Tibial nerve (tissue), 4 donors: ENCODE measurements around the gene CBL. TPM values are rescaled to one million over a fixed set of nuclear protein-coding genes. Genes with fewer than 3 reads are reported as not detected.
"Not testable (repeated sequence)": the region's sequence is repeated elsewhere in the genome, so short reads cannot be mapped to it uniquely, and the experiment has no call there.

Experiments
- DNase-seq, 2 donors: peaks; one replicate each; pipeline ENCODE4 v3.0.0-alpha.2; 2019; ENCODE audit warnings: low spot score in 2 of 2
- H3K27ac ChIP-seq, 4 donors: fragments of 200-600 bp; sonication (generic) in 3 of 4; one replicate each; pipeline ENCODE4 v1.5.1; 2017 to 2019; ENCODE audit warnings: mild to moderate bottlenecking in 1 of 4
- H3K27me3 ChIP-seq, 2 donors: fragments of 200-600 bp; sonication (generic) in 1 of 2; one replicate each; pipeline versions ENCODE4 v1.5.1 to v1.6.0; 2017 to 2019
- H3K36me3 ChIP-seq, 3 donors: fragments of 200-600 bp; sonication (generic); one replicate each; pipeline ENCODE4 v1.5.1; 2018 to 2019
- H3K4me1 ChIP-seq, 4 donors: fragments of 200-600 bp; sonication (generic) in 3 of 4; one replicate each; pipeline ENCODE4 v1.5.1; 2017 to 2019
- H3K4me3 ChIP-seq, 4 donors: fragments of 200-600 bp; sonication (generic) in 3 of 4; one replicate each; pipeline ENCODE4 v1.5.1; 2017 to 2019; ENCODE audit warnings: mild to moderate bottlenecking in 1 of 4, moderate library complexity in 1 of 4
- H3K9me3 ChIP-seq, 4 donors: fragments of 200-600 bp; sonication (generic) in 3 of 4; one replicate each; pipeline ENCODE4 v1.5.1; 2017 to 2019
- CTCF ChIP-seq, 5 experiments: fragments of 200-600 bp in 3 of 5; fragments of 450-650 bp in 2 of 5; sonication (generic) in 3 of 5; IDR thresholded peaks; one replicate each; pipeline ENCODE4 v1.5.1; 2016 to 2019; ENCODE audit warnings: antibody characterized with exemption in 5 of 5, mild to moderate bottlenecking in 3 of 5, moderate library complexity in 2 of 5
- EP300 ChIP-seq, 2 donors: sonication (generic); formaldehyde crosslinking; IDR thresholded peaks; one replicate each; pipeline ENCODE4 v1.6.1; 2017; ENCODE audit warnings: antibody characterized with exemption in 2 of 2, mild to moderate bottlenecking in 1 of 2
- POLR2A ChIP-seq, 2 donors: fragments of 450-650 bp; IDR thresholded peaks; one replicate each; pipeline ENCODE4 v1.6.1; 2017; ENCODE audit warnings: antibody characterized with exemption in 2 of 2, mild to moderate bottlenecking in 2 of 2, moderate library complexity in 2 of 2
- WGBS, 2 donors: methylation state at CpG; one replicate each; pipeline ENCODE4 v1.1.5; 2018; 5-methylcytosine and 5-hydroxymethylcytosine counted together
- total RNA-seq, 4 donors: library from RNA; depleted of rRNA; stranded (reverse); fragments of >200 nt; gene quantifications; one replicate each; pipeline ENCODE4 v1.1.0, GENCODE V29; 2016

CBL gene
- total RNA-seq, 4 donors from 2014 or later = 14.2 to 19.2 (median 16.0) TPM

DNA sequence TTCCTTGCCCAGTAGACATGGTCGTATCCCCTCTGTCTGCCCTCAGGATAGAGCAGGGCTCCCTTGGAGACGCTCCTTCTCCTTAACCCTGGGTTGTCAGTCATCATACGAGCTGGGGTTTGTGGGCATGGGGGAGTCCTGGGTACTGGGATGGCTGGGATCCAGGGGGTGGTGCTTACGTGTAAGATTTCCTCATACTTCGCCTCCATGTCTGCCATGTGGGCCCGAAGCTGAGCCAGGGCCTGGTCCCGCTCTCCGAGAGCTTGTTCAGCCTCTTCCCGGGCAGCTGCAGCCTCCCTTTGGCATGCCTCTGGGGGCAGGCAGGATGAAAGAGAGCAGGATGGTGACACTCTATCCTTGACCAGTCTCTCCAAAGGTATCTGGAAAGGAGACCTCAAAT lies 15.6 kb upstream of the CBL start:
- TF ChIP-seq CTCF (IDR thresholded peaks at IDR 0.05) (no peak), EP300 (IDR thresholded peaks at IDR 0.05) (no peak)
- peaks cover 0 to 6% of the 10 kb centered on the region in 2 donors for H3K27me3 ChIP-seq
- no peak overlapping the region for H3K4me3 ChIP-seq
- no peak overlapping the region for H3K27ac ChIP-seq
- no peaks in the 10 kb centered on the region for H3K4me1 ChIP-seq
- no peak for DNase-seq
- H3K9me3 ChIP-seq = no peaks in the 10 kb centered on the region
- H3K36me3 ChIP-seq = no peaks in the 10 kb centered on the region
- 84% methylated on average over 7 to 9 of the region's 9 CpGs for WGBS, 2 donors

DNA sequence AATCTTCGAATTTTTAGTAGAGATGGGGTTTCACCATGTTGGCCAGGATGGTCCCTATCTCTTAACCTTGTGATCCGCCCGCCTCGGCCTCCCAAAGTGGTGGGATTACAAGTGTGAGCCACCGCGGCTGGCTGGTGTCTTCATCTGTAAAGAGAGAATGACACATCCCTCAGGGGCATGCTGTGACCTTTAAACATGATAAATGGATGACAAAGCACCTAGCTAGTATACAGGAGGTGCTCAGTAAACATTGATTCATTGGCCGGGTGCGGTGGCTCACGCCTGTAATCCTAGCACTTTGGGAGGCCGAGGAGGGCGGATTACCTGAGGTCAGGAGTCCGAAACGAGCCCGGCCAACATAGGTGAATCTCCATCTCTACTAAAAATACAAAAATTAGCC lies 14.9 kb upstream of the CBL start:
- not testable (repeated sequence) for H3K4me3 ChIP-seq, H3K9me3 ChIP-seq, H3K27ac ChIP-seq, H3K4me1 ChIP-seq, H3K27me3 ChIP-seq, DNase-seq, H3K36me3 ChIP-seq
- WGBS, 2 donors = 88 to 94% methylated on average over 14 of the region's 14 CpGs

- Histone ChIP-seq H3K4me3 (no peak overlapping the region), H3K27me3 (no peaks in the 10 kb centered on the region), H3K4me1 (peaks cover 0 to 1% (median 0%) of the 10 kb centered on the region in 4 donors), H3K36me3 (no peaks in the 10 kb centered on the region), H3K9me3 (no peaks in the 10 kb centered on the region), H3K27ac (no peak overlapping the region)
- DNase-seq = no peak
- TF ChIP-seq CTCF (IDR thresholded peaks at IDR 0.05) (no peak), POLR2A (IDR thresholded peaks at IDR 0.05) (no peak), EP300 (IDR thresholded peaks at IDR 0.05) (no peak)
- WGBS, 2 donors = 95 to 96% methylated on average over 3 of the region's 3 CpGs
Measured at GRCh38 chr11:119192111-119192510, 14.0 kb upstream of the CBL start.

- H3K9me3 ChIP-seq = no peaks in the 10 kb centered on the region
- H3K27ac ChIP-seq = no peak overlapping the region
- WGBS, 2 donors = 72 to 79% methylated on average over 5 of the region's 5 CpGs
- H3K27me3 ChIP-seq = no peaks in the 10 kb centered on the region
- H3K4me1 ChIP-seq = peaks cover 0 to 4% (median 0%) of the 10 kb centered on the region in 4 donors
- DNase-seq = no peak
- H3K36me3 ChIP-seq = no peaks in the 10 kb centered on the region
- H3K4me3 ChIP-seq = no peak overlapping the region
- TF ChIP-seq EP300 (IDR thresholded peaks at IDR 0.05) = no peak
- no peak for TF ChIP-seq POLR2A (IDR thresholded peaks at IDR 0.05)
- no peak for TF ChIP-seq CTCF (IDR thresholded peaks at IDR 0.05)
Measured at GRCh38 chr11:119193001-119193400, 13.1 kb upstream of the CBL start.

GRCh38 chr11:119193626-119194025 lies 12.5 kb upstream of the CBL start:
- Histone ChIP-seq H3K27me3 (no peaks in the 10 kb centered on the region), H3K4me1 (peaks cover 0 to 4% (median 0%) of the 10 kb centered on the region in 4 donors), H3K4me3 (no peak overlapping the region), H3K36me3 (no peaks in the 10 kb centered on the region), H3K9me3 (no peaks in the 10 kb centered on the region), H3K27ac (no peak overlapping the region)
- WGBS, 2 donors = 86 to 89% methylated on average over 10 of the region's 10 CpGs
- no peak for DNase-seq
- TF ChIP-seq CTCF (IDR thresholded peaks at IDR 0.05) (no peak), EP300 (IDR thresholded peaks at IDR 0.05) (no peak), POLR2A (IDR thresholded peaks at IDR 0.05) (no peak)

DNA sequence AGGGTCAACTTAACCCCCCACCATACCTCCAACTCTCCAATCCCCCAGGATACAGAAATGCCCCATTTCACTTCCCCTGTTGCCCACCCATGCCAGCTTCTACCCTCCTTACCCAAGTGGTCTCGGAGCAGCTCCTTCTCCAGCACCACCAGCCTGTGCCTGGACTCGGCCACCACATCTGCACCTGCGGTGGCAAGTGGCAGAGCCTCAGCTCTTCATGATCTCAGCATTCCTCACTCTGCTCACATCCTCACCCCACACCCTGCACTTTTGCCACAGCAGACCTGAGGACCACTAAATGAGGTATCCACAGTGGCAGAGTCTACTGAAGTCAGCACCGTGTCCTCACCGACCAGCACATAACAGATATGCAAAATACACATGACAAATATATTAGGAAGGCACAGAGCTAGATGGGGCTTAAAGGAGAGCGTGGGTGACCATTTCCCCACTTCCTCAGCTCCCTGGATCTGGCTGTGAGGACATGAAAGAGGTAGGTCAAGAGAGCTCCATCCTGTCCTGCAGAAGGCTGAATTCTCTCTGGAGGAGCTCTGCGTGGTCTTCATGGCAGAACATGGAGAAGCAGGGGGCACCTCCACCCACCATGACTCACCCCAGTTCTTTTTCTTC lies 11.2 kb upstream of the CBL start:
- peaks cover 0 to 4% (median 0%) of the 10 kb centered on the region in 4 donors for H3K4me1 ChIP-seq
- no peak overlapping the region for H3K4me3 ChIP-seq
- H3K27me3 ChIP-seq = no peaks in the 10 kb centered on the region
- H3K9me3 ChIP-seq = no peaks in the 10 kb centered on the region
- no peaks in the 10 kb centered on the region for H3K36me3 ChIP-seq
- no peak for TF ChIP-seq EP300 (IDR thresholded peaks at IDR 0.05)
- TF ChIP-seq CTCF (IDR thresholded peaks at IDR 0.05) = no peak
- no peak for TF ChIP-seq POLR2A (IDR thresholded peaks at IDR 0.05)
- DNase-seq = no peak
- H3K27ac ChIP-seq = no peak overlapping the region
- 84 to 88% methylated on average over 7 of the region's 7 CpGs for WGBS, 2 donors
